ENCODE data around the gene TOR4A. TPM values are rescaled to one million over a fixed set of nuclear protein-coding genes. Genes with fewer than 3 reads are reported as not detected.

TOR4A gene
- total RNA-seq, 1 donor from 2014 or later, result 16.3 TPM

DNA sequence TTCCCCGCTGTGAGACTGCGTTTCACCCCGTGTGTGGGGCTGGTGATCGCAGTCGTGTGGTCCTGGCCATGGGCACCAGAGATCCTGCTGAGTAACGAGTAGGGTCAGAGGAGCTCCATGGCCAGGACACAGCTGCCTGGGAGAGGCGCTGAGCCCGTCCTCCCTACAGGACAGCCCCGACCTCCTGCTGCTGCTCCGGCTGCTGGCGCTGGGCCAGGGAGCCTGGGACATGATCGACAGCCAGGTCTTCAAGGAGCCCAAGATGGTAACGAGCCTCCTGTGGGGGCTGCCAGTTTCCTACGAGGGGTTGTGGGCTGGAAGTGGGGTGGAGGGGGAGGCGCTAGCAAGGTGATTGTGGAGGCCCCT, 11.4 kb upstream of the TOR4A start:
- DNase-seq, result no peak
- TF ChIP-seq, protein P1, sequence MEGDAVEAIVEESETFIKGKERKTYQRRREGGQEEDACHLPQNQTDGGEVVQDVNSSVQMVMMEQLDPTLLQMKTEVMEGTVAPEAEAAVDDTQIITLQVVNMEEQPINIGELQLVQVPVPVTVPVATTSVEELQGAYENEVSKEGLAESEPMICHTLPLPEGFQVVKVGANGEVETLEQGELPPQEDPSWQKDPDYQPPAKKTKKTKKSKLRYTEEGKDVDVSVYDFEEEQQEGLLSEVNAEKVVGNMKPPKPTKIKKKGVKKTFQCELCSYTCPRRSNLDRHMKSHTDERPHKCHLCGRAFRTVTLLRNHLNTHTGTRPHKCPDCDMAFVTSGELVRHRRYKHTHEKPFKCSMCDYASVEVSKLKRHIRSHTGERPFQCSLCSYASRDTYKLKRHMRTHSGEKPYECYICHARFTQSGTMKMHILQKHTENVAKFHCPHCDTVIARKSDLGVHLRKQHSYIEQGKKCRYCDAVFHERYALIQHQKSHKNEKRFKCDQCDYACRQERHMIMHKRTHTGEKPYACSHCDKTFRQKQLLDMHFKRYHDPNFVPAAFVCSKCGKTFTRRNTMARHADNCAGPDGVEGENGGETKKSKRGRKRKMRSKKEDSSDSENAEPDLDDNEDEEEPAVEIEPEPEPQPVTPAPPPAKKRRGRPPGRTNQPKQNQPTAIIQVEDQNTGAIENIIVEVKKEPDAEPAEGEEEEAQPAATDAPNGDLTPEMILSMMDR (IDR thresholded peaks at IDR 0.05; ENCODE audit: borderline replicate concordance), result no peak
- intact Hi-C loops (cut with micrococcal nuclease), result no loop called here
- Histone ChIP-seq H3K4me1 (peaks cover 62% of the 10 kb centered on the region), H3K4me3 (no peak overlapping the region), H3K27ac (replicated peaks) (no peak overlapping the region), H3K27me3 (ENCODE audit: low read depth) (no peaks in the 10 kb centered on the region), H3K36me3 (peaks cover 62% of the 10 kb centered on the region), H3K9me3 (replicated peaks) (no peaks in the 10 kb centered on the region)

DNA sequence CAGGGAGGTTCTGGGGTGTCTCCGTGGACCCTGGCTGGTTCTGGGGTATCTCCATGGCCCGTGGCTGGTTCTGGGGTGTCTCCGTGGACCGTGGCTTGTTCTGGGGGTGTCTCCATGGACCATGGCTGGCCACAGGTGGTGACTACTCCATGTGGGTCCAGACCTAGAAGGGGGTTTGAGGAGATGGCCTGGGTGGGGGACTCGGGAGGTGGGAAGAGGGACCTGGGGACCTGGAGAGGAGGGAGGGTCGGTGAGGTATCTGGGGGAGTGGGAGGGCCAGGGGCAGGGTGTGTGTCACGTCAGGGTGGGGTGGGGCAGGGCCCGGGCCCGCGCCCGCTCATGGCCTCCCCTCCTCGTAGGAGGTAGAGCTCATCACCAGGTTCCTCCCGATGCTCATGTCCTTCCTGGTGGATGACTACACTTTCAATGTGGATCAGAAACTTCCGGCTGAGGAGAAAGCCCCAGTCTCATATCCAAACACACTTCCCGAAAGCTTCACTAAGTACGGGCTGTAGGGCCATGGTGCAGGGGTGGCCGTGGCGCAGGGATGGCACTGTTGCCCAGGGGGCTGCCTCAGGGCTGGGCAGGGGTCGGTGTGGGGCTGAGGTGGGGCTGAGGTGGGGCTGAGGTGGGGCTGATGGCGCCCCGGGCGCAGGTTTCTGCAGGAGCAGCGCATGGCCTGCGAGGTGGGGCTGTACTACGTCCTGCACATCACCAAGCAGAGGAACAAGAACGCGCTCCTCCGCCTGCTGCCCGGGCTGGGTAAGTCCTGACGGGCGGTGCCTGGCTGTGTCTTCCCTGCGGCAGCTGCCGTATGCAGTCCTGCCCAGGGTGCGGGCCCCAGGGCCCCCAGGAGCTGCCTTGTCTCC, 10.7 kb upstream of the TOR4A start:
- H3K27ac ChIP-seq (replicated peaks), result no peak overlapping the region
- TF ChIP-seq, protein P1 (IDR thresholded peaks at IDR 0.05; ENCODE audit: borderline replicate concordance), result no peak
- H3K9me3 ChIP-seq (replicated peaks), result no peaks in the 10 kb centered on the region
- peaks cover 62% of the 10 kb centered on the region for H3K36me3 ChIP-seq
- no peak overlapping the region for H3K4me3 ChIP-seq
- intact Hi-C loops (cut with micrococcal nuclease), result no loop called here
- peaks cover 67% of the 10 kb centered on the region for H3K4me1 ChIP-seq
- H3K27me3 ChIP-seq (ENCODE audit: low read depth), result no peaks in the 10 kb centered on the region
- no peak for DNase-seq

DNA sequence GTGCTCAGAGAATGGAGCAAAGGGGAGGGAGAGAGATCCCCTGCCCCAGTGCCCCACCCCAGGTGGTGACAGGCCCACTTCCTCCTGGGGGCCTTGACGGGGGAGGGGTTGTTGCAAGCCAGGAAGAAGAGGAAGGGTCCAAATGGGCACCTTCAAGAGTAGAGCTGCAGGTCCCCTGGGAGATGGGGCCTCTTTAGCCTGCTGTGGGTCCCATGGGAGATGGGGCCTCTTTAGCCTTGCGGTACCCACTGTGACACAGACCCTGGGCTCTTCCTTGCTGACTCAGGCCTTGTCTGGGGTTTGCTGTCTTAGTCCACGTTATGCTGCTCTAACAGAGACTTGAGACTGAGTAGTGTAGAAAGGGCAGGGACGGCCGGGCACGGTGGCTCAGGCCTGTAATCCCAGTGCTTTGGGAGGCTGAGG, 9.6 kb upstream of the TOR4A start:
- Histone ChIP-seq H3K4me1 (peaks cover 66% of the 10 kb centered on the region), H3K36me3 (peaks cover 68% of the 10 kb centered on the region), H3K4me3 (peak overlapping the region; percentile 56), H3K27ac (replicated peaks) (peak overlapping the region; percentile 86), H3K9me3 (replicated peaks) (no peaks in the 10 kb centered on the region), H3K27me3 (ENCODE audit: low read depth) (no peaks in the 10 kb centered on the region)
- DNase-seq, result no peak
- intact Hi-C loops (cut with micrococcal nuclease), result no loop called here
- TF ChIP-seq, protein P1 (IDR thresholded peaks at IDR 0.05; ENCODE audit: borderline replicate concordance), result no peak

DNA sequence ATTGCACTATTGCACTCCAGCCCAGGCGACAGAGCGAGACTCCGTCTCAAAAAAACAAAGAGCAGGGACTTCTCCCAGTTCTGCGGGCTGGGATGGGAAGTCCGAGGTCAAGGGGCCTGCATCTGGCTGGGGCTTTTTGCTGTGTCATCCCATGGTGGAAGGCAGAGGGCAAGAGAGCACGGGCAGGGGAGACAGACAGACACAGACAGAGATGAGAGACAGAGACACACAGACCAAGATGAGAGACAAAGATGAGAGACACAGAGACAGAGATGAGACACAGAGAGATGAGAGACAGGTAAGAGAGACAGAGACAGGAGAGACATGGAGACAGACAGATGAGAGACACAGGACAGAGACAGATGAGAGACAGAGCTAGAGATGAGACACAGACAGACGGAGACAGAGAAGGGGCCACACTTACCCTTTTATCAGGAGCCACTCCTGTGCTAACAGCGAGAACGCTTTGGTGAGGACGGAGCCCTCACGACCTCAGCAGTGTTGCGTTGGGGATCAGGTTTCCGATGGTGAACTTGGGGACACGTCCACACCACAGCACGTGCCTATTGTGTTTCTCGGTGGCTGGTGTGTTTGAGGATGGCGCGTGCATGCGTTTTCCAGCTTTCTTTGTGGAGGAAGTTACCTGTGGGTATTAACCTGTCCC, 8.9 kb upstream of the TOR4A start:
- TF ChIP-seq, protein P1 (IDR thresholded peaks at IDR 0.05; ENCODE audit: borderline replicate concordance), result no peak
- Histone ChIP-seq H3K27me3 (ENCODE audit: low read depth) (no peaks in the 10 kb centered on the region), H3K27ac (replicated peaks) (peak overlapping the region; percentile 86), H3K36me3 (peaks cover 69% of the 10 kb centered on the region), H3K4me1 (peaks cover 69% of the 10 kb centered on the region), H3K9me3 (replicated peaks) (no peaks in the 10 kb centered on the region), H3K4me3 (peak overlapping the region; percentile 56)
- DNase-seq, result no peak
- intact Hi-C loops (cut with micrococcal nuclease), result no loop called here

DNA sequence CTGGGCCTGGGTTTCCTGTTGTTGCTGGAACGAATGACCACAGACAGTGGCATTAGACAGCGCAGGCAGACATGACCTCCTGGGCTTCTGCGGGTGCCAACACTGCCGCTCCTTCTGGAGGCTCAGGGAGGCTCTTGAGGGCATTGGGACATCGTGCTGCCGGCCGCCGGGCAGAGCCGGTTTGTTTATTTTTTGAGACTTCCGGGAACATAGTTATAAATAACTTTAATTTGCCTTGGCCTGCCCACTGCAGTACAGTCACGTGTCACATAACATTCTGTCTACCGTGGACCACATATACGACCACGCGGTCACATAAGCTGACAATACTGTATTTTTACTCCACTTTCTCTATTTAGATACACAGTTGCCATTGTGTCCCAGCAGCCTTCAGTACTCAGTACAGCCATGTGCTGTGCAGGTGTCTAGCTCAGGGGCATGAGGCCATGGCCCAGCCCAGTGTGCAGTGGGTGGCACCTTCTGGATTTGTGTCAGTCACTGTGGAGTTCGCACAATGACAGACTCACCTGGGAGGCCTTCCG, 8.2 kb upstream of the TOR4A start:
- no peak for DNase-seq
- peaks cover 62% of the 10 kb centered on the region for H3K36me3 ChIP-seq
- H3K4me1 ChIP-seq, result peaks cover 76% of the 10 kb centered on the region
- TF ChIP-seq, protein P1 (IDR thresholded peaks at IDR 0.05; ENCODE audit: borderline replicate concordance), result no peak
- peak overlapping the region; percentile 86 for H3K27ac ChIP-seq (replicated peaks)
- intact Hi-C loops (cut with micrococcal nuclease), result no loop called here
- H3K27me3 ChIP-seq (ENCODE audit: low read depth), result no peaks in the 10 kb centered on the region
- H3K4me3 ChIP-seq, result peak overlapping the region; percentile 56
- H3K9me3 ChIP-seq (replicated peaks), result no peaks in the 10 kb centered on the region
